IPS-NIHi11 (cell line): ENCODE results near the gene KATNB1.
A peak's percentile ranks its signal among the peaks of the same experiment; 100 is the strongest.

Source experiments
- DNase-seq: peaks from one replicate; pipeline ENCODE4 v3.0.0; 2012; ENCODE audit warnings: mixed read lengths, low spot score

The KATNB1 gene

DNA sequence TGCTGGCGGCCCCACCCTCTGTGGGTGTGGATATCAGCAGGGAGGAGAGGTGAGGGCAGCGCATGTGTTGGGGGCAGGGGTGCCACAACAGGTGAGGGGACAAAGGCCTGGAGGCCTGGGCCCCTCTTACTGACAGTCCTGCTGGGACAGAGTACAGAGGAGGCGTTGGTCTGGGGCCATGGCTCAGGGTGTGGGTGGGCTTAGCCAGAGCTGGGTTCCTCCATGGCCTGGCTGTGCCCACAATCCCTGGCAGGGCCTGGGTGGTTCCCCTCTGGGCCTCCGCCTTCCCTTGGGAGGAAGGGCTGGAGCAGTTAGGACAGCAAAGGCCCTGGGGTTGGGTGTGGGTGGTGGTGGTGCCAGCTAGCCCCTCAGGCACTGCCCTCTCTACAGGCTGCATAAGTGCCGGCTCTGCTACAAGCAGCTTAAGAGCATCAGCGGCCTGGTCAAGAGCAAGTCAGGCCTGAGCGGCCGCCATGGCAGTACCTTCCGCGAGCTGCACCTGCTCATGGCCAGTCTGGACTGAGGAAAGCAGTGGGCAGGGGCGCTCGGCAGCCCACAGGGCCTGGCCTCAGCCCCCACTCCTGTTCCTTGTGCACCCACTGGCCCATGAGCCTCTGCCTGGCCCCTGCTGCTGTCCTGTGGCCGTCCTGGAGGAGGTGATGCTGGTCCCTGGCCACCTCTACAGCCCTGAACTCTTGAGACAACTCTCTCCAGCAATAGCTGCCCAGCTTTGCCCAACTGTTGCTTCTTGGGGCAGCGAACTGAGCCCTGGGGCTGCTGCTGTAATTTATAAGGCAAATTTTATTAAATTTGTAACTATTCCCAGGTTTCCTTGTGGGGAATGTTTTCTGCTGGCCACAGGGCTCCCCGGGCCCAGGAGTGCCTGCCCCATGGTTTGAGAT lies 21.1 kb downstream of the KATNB1 start:
- DNase-seq: no peak

- DNase-seq: peak; percentile 98
These were observed 21.8 kb downstream of the KATNB1 start for GRCh38 chr16:57757326-57757786.

DNA sequence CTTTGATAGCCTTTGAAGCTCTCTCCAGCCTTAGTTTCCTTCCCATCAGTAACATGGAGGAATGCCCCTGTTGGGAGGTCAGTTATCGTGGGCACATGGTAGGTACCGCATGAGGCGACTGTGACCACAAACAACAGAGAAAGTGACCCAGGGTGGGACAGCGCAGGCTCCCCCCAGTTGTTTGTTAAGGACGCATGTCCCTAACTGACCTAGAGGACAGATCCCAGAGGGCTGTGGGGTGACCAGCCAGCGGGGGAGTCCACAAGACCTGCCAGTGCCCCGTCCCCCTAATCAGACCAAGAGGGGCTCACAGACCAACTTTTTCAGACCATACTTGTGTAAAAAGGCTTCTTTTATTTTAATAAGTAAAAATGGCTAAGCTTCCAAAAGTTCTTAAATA lies 22.3 kb downstream of the KATNB1 start:
- DNase-seq: no peak

DNA sequence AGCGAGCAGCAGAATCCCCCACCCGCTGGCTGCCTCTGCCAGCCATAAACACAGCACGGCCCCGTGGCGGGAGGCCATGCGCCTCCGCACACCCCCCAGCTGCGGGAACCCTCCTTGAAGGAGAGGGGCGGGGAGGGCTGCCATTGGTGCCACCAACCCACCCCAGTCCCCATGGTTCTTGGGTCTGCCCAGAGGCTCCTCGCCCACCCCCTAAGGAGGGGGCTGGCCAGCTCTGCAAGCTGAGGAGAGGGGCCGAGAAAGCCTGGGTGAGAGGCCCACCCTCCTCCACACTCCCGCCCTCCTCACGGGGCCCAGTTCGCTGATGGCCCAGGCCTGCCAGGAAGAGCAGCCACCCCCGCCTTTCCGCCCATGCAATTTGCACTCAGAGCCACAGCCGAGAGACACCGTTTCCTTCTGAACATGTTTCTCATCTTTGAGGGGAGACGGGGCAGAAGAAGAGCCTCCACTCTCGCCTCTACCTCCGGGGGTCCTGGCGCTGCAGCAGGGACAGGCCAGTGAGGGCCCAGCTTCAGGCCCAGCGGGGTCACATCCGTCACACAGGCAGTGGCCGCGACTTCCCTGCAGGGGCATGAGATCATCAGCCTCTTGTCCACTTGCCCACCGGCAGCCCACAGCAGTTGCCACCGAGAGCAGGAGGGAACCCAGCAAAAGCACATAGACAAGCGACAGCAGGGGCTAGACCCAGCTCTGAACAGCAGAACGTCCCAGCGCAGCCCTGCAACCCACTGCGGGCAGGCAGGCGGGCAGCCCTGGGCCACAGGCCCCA lies 23.0 kb downstream of the KATNB1 start:
- DNase-seq: no peak

GRCh38 chr16:57759131-57759530 lies 23.6 kb downstream of the KATNB1 start:
- DNase-seq: no peak

DNA sequence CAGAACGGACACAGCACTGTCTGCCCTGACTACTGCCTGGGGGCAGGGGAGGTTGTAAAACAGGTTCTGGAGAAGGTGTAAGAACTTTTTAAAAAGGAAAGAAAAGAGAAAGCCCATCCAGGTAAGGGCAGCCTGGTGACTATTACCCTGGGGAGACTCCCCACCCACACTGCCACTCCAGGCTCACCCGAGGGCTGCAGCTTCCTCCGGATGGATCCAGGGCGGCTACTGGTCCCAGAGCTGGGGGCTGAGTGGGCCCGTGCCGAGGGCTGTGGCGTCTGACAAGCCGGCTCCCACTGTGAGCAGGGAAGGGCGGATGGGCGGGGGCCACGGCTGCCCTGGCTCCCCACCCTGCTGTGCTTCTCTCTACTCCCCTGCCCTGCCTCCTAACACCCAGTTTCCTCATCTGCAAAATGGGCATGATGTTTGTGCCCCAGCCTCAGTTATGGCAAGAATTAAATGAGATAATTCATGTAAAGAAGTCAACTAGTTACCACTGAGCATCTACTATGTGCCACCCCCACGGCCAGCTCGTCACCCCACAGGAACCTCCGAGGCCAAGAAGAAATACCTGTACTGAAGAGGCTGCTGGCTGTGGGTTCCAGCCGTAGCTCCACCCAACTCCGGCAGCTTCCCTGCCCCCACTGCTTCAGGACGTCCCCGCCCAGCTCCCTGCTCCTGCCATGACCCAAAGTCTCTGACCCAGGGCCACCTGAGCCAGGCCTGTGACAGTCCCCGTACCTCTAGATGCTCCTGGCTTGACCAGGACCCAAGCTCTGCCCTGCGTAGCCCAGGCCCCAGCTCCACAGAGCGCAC lies 24.2 kb downstream of the KATNB1 start:
- DNase-seq: no peak

DNA sequence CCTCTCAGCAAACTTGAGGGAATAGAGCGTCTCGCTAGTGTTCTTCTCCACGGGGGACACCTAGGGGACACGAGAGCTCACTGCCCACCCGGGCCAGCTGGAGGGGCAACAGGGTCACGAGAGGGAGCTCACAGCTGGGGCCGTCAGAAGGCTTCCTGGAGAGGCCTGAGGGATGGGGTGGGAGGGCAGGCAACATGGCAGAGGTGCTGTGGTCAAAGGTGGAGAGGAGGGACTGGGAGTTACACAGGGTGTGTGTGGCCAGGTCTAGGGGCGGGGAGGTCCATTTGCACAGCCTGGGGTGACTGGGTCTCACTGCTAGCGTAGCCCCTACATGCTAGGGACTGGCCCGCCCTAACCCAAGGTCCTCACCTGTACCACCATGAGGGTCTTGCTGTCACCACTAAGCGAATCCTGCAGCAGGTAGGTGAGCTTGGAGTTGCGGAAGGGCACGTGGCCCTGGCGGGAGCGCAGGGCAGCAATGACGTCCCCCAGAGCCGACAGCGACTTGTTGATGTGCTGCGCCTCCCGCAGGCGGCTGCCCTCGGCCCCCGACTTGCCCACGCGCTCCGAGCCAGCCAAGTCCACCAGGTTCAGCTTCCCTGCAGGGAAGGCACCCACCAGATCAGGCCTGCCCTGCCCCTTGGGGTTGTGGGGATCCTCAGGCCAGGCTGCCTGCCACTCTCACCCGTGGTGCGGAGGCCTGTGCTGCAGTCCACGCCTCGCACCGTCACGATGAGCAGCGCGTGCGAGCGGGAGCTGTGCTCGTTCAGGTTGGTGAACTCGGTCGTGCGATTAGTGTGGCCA lies 25.0 kb downstream of the KATNB1 start:
- no peak for DNase-seq

DNA sequence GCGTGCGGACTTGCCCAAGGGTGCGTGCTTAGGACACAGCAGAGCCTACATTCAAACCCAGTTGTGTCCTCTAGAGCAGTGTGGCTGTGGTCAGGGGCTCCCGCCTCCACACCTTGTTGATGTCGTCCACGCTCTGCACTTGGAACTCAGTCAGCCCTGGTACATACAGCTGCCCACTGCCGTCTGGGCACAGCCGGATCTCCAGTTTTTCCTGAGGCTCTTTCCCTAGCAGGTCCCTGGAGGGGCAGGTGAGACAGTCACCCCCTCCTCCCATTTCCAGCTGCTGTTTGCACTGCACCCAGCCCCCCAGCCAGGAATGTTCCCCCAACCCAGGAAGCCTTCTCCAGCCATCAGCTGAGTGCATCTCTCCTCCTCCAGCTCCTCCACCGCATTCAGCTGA lies 25.7 kb downstream of the KATNB1 start:
- no peak for DNase-seq

GRCh38 chr16:57761957-57762356 lies 26.4 kb downstream of the KATNB1 start:
- no peak for DNase-seq

- DNase-seq: no peak
These were observed 26.9 kb downstream of the KATNB1 start for GRCh38 chr16:57762365-57763040.

DNA sequence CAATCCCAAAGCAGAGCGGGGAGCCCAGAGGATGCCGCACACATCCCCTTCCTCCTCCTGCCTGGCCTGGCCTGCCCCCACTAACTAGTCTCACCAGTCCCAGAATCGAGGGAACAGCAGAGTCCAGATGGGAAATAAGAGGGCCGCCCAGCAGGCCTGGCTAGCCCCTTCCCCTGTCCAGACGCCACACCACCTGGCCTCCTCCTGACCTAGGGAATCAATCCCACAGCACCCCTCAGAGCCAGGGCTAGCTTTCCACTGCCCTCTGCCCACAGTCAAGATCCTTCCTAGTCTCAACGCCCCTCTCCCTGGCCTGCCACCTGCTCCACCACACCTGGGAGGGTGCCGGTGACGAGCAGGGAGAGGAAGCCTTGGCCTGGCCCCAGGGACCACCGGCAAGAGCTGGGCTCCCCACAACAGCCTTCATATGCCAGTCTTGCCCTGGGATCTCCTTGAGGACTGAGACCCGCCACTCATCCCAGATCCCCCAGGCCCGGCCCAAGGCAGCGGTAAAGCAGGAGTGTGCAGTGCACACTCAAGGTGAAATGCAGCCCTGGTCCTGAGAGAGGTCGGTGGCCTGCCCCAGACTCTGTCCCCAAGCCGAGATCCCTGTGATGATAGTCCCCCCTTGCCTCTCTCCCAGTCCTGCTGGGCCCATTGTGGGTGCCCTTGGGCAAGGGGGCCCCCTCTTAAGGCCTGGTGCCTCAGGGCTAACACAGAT lies 27.9 kb downstream of the KATNB1 start:
- DNase-seq: no peak

DNA sequence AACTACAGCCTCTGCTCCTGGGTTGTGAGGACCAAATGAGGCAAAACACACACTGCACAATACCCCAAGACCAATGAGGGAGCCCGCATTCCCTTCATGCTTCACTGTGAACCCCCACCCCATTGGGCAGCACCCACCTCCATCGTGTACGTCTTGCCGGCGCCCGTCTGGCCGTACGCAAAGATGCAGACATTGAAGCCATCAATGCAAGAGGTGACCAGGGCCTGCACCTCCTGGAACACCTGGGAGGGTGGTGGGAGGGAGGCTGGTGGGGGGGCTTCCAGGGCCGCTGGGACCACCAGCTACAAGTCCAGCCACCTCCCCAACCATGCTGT lies 28.4 kb downstream of the KATNB1 start:
- DNase-seq: no peak

DNA sequence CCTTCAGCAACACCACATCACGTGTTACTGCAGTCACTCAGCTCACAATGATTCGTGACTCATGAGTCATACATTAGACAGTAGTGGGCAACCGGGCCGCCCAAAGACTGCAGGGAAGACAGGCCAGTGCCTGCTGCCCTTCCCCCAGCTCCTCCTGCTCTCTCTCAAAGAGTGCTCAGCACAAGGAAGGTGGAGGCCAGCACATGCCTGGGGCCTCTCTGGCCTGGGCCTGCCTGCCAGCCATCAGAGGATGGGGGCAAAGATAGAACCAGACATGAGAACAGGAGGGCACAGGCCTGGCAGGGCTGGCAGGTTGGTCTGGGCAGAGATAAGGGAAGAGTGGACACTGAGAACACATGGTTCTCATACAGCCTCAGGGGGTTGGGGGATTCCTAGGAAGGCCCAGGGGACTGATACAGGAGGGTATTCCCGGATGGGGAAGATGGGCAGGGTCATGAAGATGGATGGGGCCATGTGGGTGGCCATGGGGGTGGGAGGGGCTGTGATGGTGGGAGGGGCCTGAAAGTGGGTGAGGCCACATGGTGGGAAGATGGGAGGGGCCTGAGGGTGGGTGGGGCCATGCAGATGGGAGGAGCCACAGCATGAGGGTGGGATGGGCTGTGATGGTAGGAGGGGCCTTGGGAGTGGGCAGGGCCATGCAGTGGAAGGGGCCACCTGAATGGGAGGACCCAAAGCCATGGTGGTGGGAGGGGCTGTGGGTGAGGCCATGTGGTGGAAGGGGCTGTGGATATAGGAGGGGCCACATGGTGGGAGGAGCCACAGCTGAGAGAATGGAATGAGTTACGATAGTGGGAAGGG lies 29.0 kb downstream of the KATNB1 start:
- peak; percentile 91 for DNase-seq

DNA sequence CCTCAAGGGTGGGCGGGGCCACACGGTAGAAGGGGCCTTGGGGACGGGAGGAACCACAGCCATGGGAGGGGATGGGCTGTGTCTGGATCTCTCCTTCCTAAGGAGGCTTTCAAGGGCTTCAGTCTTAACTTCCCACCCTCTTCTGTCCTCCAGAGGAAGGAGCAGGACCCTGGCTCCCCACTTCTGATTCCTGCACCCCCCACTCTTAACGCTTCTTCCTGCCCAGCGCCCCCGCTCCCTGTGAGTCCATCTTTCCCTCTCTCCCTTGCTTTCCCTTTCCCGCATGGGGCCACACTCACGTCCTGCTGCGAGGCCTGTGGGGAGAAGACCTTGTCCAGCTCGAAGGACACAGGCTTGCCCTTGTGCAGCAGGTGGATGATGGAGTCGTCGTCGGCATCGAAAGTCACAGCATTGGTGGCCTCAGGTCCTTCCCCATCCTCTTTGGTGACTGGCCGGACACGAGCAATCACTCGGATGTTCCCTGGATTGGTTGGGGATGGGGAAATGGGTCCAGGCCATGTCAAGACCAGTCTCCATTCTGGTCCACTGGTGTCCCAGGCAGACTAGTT lies 29.7 kb downstream of the KATNB1 start:
- DNase-seq: no peak

DNA sequence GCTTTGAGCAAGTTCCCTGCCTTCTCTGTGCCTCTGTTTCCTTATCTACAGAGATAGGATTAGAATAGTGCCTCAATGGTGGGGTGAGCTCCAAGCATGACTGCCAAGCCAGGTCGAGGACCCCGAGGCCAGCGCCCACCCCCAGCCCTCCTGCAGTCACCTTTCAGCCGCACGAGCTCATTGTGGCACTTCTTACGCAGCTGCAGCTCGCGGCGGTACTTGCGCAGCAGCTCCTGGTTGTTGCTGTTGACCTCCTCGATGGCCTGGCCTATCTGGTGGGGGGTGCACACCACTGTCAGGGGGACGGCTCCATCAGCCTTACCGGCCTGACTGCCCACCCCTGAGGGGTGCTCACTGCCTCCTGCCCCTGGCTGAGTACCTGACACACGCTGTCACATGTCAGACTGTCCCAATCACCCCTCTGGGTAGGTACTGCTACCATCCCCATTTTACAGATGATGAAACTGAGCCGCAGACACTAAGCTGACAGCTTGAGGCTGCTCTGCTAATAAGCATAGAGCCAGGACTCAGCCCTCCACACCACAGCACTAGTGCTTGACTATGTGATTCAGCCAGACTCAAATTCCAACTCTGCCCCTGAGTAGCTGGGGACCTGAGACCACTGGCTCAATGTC lies 31.3 kb downstream of the KATNB1 start:
- no peak for DNase-seq

DNA sequence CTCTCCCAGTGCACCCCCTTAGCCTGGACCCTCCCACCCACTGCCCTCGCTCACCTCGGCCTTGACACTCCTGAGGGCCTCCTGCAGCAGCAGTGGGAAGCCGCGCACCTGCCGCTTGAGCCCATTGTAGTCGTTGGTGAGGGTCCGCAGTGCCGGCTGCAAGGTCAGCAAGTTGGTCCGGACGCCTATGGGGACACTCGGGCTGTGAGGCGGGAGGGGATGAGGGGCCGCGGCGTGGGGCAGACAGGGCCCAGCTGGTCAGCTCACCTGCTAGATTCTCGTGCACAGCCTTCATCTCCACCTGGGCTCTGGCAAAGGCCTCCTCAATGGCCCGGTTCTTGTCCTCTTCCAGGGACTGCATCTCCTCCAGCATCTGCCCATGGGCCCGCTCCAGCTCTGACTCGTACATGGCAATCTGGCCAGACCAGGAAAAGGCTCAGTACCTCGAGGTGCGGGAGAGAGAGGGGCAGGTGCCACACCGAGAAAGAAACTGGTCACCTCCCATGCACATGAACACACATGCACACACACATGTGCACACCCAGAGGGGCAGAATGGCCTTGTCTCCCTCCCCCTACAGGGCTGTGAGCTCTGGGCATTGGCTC lies 34.1 kb downstream of the KATNB1 start:
- DNase-seq: no peak

DNA sequence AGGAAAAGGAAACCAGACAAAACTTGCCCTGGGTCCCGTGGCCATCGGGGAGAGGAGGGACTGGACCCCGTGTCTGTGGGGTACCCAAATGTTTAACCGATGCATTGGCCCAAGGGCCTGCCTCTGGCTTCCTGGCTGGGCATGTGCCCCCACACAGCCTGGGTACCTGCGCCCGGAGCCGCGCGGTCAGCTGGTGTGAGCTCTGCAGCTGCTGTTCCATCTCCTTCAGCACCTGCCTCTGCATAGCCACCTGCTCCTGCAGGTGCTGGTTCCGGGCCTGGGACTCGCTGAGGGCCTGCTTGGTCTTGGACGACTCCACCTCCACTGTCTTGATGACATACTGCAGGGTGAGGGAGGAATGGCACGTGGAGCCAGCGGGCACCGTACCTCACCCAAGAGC lies 34.8 kb downstream of the KATNB1 start:
- DNase-seq: no peak

- DNase-seq: no peak
These were observed 35.7 kb downstream of the KATNB1 start for GRCh38 chr16:57771141-57771785.
